Inflammatory macrophage treated with lipopolysaccharide for 4 hours (primary cell): ENCODE results near the gene FAM98A.

Experiments used
- DNase-seq: peaks from one replicate; pipeline ENCODE4 v3.0.0-alpha.2; 2020

The FAM98A gene

GRCh38 chr2:33595385-33595784, 3.7 kb downstream of the FAM98A start:
- DNase-seq: no peak

DNA sequence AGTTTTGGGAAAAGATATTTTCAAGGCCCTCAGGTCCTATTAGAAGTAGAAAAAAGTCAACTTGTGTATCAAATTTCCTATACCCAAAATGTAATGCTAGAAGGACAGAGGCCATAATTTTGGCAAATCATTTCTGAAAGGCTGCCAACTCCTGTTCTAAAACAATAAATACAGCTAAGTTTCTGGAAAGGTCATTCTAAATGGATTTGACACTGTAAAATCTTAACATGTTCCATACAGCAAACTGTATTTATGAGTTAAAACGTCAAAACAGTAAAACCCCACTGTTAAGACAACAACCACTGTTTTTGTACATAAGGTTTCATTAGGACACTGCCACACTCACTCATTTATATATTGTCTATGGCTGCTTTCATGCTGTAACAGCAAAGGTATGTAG, 9.7 kb downstream of the FAM98A start:
- DNase-seq: no peak

GRCh38 chr2:33588232-33588631, 10.9 kb downstream of the FAM98A start:
- no peak for DNase-seq

GRCh38 chr2:33586766-33587165, 12.3 kb downstream of the FAM98A start:
- DNase-seq: no peak

DNA sequence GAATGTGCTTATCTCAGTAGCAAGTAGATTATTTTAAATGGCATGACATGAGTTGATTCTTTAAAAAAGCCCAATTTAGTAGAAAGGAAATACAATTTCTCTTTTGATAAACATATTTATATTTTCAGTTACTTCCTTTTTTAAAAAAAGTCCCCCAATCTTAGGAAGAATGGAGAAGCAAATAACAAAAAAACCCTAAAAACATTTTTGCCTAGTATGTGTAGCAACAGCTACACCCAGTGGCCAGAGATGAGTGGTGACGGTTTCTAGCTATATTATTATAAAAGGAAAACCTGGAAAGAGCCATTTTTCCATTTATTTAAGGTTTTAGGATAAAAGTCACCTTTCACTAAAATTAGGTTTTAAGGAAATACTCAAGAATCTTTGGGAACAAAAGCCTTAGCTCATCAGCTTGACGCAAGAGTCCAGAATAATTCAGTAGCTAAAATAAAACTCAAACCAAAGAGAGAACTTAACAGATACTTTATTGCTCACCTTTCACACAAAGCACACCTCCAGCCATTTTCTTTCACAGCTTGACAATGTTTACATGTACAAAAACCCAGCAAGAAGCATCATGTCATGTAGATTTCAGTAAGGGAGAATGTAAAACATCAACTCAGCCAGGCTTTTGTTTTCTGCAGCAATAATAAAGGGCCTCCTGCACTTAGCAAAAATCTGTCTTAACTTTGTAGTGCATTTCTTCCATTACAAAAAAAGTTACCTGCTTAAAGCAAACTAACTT, 15.7 kb downstream of the FAM98A start:
- peak; percentile 60 for DNase-seq

DNA sequence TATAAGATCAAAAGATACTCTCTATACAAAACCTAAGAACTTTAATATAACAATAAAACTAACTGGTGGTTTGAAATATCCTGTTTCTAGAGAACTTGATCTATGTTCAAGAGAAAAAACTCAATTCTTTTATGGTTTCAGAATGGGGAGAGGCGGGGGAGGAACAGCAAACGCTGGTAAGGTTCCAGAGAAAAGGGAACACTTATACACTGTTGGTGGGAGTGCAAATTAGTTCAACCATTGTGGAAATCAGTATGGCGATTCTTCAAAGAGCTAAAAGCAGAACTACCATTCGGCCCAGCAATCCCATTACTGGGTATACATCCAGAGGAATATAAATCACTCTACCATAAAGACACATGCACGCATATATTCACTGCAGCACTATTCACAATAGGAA, 17.2 kb downstream of the FAM98A start:
- peak; percentile 37 for DNase-seq

- no peak for DNase-seq
Measured at GRCh38 chr2:33579227-33579626, 19.9 kb downstream of the FAM98A start.

DNA sequence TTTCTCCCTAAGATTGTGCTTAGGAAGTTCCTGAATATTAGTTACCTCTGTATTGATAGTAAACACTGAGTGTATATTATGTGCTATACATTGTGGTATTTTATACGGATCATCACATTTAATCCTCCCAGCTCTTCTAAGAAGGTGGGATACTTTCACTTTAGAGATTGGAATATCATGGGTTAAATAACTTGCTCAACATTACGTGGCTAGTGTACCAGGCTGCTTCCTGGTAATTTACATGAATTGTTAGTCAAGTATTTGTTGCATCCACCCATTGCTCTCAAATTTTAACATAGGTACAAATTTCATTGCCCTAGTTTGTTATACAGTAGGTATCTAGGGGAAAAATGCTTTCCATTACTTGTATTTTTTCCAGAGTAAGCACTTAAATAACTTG, 21.4 kb downstream of the FAM98A start:
- DNase-seq: no peak

DNA sequence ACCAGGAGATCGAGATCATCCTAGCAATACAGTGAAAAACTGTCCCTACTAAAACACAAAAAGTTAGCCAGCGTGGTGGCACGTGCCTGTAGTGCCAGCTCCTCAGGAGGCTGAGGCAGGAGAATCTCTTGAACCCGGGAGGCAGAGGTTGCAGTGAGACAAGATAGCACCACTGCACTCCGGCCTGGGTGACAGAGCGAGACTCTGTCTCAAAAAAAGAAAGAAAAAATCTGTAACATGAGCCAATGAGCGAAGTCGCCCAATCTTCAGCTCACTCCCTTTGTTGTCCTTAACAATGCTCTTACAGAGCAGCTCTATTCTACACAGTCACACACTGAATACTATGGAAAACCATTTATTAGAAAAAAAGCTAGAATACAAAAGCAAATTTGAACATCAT, 22.0 kb downstream of the FAM98A start:
- DNase-seq: no peak

- peak; percentile 9 for DNase-seq
Measured at GRCh38 chr2:33573657-33574056, 25.4 kb downstream of the FAM98A start.

DNA sequence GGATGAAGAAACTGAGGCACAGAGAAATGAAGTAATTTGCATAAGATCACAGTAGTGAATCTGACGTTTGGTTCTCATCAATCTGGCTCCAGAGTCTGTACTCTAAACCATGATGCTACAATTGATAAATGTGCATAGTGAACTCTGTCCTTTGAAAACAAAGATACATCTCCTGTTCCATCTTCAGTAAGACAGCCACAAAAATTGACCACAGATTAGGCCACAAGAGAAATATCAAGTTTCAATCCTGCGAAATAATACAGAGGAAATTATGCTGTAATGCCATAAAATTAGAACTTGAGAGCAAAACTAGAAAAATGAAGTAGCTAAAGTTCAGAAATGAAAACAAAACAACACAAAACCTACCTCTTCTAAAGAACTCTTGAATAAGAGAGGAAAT, 28.4 kb downstream of the FAM98A start:
- no peak for DNase-seq

GRCh38 chr2:33561872-33562271, 37.2 kb downstream of the FAM98A start:
- no peak for DNase-seq

- no peak for DNase-seq
Measured at GRCh38 chr2:33560017-33560416, 39.1 kb downstream of the FAM98A start.

DNA sequence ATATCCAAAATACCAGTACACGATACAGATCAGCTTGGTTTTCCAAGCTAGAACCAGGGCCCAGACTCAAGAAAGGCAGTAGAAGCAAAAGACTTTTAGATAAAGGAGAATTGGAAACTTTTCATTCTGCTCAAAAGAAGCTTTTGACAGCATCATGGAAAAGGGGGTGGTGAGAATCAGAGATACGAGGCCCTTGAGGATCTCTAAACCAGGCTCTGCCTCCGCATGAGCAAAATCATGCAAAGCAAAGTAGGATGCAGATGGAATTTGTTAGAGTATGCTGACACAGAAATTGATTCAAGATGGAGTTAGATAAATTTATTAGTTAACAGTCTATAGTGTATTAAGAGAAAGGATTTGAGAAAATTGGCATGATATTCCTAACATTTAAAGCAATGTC, 39.8 kb downstream of the FAM98A start:
- DNase-seq: no peak

DNA sequence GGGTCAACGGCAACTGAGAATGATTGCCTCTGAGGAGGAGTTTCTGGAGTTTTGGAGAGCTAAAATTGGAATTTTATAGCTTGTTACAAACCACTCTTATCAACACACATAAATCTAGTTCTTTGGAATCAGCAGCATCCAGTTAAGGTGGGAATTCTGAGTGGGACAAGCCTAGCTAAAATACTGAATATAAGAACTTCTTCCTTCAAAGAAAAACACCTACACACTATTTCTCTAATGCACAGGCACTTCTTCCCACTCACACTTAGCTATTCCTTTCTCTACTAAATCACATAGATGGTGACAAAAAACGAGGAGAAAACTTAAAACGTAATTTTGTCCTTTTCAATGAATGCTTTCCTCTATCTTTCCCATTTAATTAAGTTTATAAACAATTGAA, 43.4 kb downstream of the FAM98A start:
- no peak for DNase-seq

- DNase-seq: peak; percentile 89
Measured at GRCh38 chr2:33552758-33553461, 46.2 kb downstream of the FAM98A start.

DNA sequence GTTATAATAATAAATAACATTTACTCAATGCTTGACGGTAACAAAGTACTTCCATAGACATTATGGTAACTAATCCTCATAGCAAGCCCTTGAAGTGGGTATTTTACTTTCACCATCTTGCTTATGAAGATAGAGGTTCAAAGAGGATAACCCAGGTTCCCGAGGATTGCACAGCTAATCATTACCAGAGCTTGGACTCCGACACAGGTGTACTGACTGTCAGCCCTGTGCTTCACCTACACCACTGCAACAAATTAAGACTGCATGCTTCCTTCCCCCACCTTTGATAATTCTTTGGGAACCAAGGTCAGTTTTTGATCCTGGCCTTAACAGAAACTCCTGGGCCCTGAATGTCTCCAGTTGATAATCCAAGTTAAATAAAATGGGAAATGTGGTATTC, 48.9 kb downstream of the FAM98A start:
- no peak for DNase-seq

GRCh38 chr2:33541243-33541642, 57.9 kb downstream of the FAM98A start:
- no peak for DNase-seq

DNA sequence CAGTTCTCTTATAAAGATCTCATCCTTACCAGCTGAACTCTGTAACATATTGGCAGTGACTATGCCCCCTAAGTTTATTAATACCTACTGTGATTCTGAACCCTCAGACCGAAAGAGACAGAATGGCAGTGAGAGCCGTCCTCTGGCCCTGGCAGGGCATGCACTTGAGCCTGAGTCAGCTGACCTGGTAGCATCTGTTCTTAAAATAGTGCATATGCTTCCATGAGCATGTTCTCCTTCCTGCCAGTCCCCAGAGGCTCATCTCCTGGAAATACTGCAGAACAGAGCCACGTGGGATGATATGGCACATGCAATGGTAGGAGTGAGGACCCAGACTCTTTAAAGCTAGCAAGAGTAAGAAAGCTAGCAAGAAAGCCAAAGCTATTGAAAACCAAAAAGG, 63.7 kb downstream of the FAM98A start:
- no peak for DNase-seq
